H9 (cell line): ENCODE data around the gene CD1E. TPM values are rescaled to one million over a fixed set of nuclear protein-coding genes. Genes with fewer than 3 reads are reported as not detected.

Experiments used
- DNase-seq: peaks from one replicate; pipeline ENCODE4 v3.0.0-alpha.2; 2017
- H2AFZ ChIP-seq: one replicate; pipeline ENCODE4 v1.6.1; 2013; ENCODE audit warnings: mild to moderate bottlenecking, low read length, control low read depth, moderate library complexity
- H2AK5ac ChIP-seq: 2 replicates; pipeline ENCODE4 v1.6.1; 2013; ENCODE audit warnings: low read length, control low read depth, mixed read lengths; ENCODE audit not compliant: insufficient read length
- H2BK120ac ChIP-seq: one replicate; pipeline ENCODE4 v1.6.1; 2013; ENCODE audit warnings: low read depth, mild to moderate bottlenecking, low read length, control low read depth, inconsistent platforms; ENCODE audit not compliant: poor library complexity, severe bottlenecking
- H2BK12ac ChIP-seq: 2 replicates; pipeline ENCODE4 v1.6.1; 2013; ENCODE audit warnings: low read length, control low read depth, mixed read lengths, low read depth; ENCODE audit not compliant: insufficient read length
- H2BK15ac ChIP-seq: 2 replicates; pipeline ENCODE4 v1.6.1; 2013; ENCODE audit warnings: low read depth, low read length, control low read depth
- H2BK20ac ChIP-seq: one replicate; pipeline ENCODE4 v1.6.1; 2013; ENCODE audit warnings: low read depth, mild to moderate bottlenecking, low read length, control low read depth, inconsistent platforms; ENCODE audit not compliant: poor library complexity, severe bottlenecking
- H2BK5ac ChIP-seq: 2 replicates; pipeline ENCODE4 v1.6.1; 2013; ENCODE audit warnings: low read length, control low read depth, mixed read lengths; ENCODE audit not compliant: insufficient read length
- H3K14ac ChIP-seq: 2 replicates; pipeline ENCODE4 v1.6.1; 2013; ENCODE audit warnings: low read length, control low read depth; ENCODE audit not compliant: insufficient read depth
- H3K18ac ChIP-seq: 2 replicates; pipeline ENCODE4 v1.6.1; 2013; ENCODE audit warnings: low read depth, mild to moderate bottlenecking, mixed read lengths, low read length, control low read depth; ENCODE audit not compliant: insufficient read length
- H3K23ac ChIP-seq: 2 replicates; pipeline ENCODE4 v1.6.1; 2013; ENCODE audit warnings: low read length, control low read depth, mixed read lengths, low read depth; ENCODE audit not compliant: insufficient read length
- H3K23me2 ChIP-seq: 2 replicates; pipeline ENCODE4 v1.6.1; 2013; ENCODE audit warnings: low read depth, mild to moderate bottlenecking, mixed read lengths, low read length, control low read depth; ENCODE audit not compliant: insufficient read length, poor library complexity, severe bottlenecking
- H3K27ac ChIP-seq: 2 replicates; pipeline ENCODE4 v1.5.1; 2013; ENCODE audit warnings: low read length, control low read depth, mixed read lengths, low read depth; ENCODE audit not compliant: insufficient read length
- H3K27me3 ChIP-seq: 2 replicates; pipeline ENCODE4 v1.6.1; 2013; ENCODE audit warnings: low read length, control low read depth, inconsistent platforms; ENCODE audit not compliant: insufficient read depth
- H3K4ac ChIP-seq: 2 replicates; pipeline ENCODE4 v1.6.1; 2013; ENCODE audit warnings: low read depth, mild to moderate bottlenecking, control low read depth, inconsistent platforms, low read length, moderate library complexity
- H3K4me1 ChIP-seq: 2 replicates; pipeline ENCODE4 v1.6.1; 2013; ENCODE audit warnings: low read length, control low read depth, inconsistent platforms; ENCODE audit not compliant: insufficient read depth
- H3K4me2 ChIP-seq: 2 replicates; pipeline ENCODE4 v1.6.1; 2013; ENCODE audit warnings: low read length, control low read depth, mixed read lengths; ENCODE audit not compliant: insufficient read length, insufficient read depth
- H3K56ac ChIP-seq: 2 replicates; pipeline ENCODE4 v1.6.1; 2013; ENCODE audit warnings: low read depth, mild to moderate bottlenecking, mixed read lengths, low read length, control low read depth; ENCODE audit not compliant: insufficient read length
- H3K79me1 ChIP-seq: 2 replicates; pipeline ENCODE4 v1.6.1; 2013; ENCODE audit warnings: low read depth, mild to moderate bottlenecking, moderate library complexity, low read length, control low read depth, inconsistent platforms; ENCODE audit not compliant: insufficient read depth, poor library complexity, severe bottlenecking
- H3K79me2 ChIP-seq: 2 replicates; pipeline ENCODE4 v1.6.1; 2013; ENCODE audit warnings: low read length, control low read depth, inconsistent platforms; ENCODE audit not compliant: insufficient read depth
- H3K9ac ChIP-seq: 2 replicates; pipeline ENCODE4 v1.6.1; 2013; ENCODE audit warnings: low read length, control low read depth, mixed read lengths; ENCODE audit not compliant: insufficient read length; ENCODE audit errors: extremely low read depth
- H3K9me3 ChIP-seq: one replicate; pipeline ENCODE4 v1.6.1; 2013; ENCODE audit warnings: low read depth, low read length, inconsistent platforms; ENCODE audit not compliant: control insufficient read depth
- H3T11ph ChIP-seq: one replicate; pipeline ENCODE4 v1.6.1; 2013; ENCODE audit warnings: mild to moderate bottlenecking, low read length, control low read depth, inconsistent platforms
- H4K20me1 ChIP-seq: one replicate; pipeline ENCODE4 v1.6.1; 2013; ENCODE audit not compliant: control insufficient read depth, insufficient read length, insufficient read depth
- H4K5ac ChIP-seq: 2 replicates; pipeline ENCODE4 v1.6.1; 2013; ENCODE audit warnings: low read depth, mild to moderate bottlenecking, mixed read lengths, low read length, control low read depth; ENCODE audit not compliant: insufficient read length
- H4K8ac ChIP-seq: replicated peaks from 2 replicates; pipeline ENCODE4 v1.6.1; 2013; ENCODE audit warnings: low read length, control low read depth, mixed read lengths, low read depth; ENCODE audit not compliant: insufficient read length
- H4K91ac ChIP-seq: 2 replicates; pipeline ENCODE4 v1.6.1; 2013; ENCODE audit warnings: low read depth, mild to moderate bottlenecking, moderate library complexity, mixed read lengths, low read length, control low read depth; ENCODE audit not compliant: insufficient read length
- H3K27ac Mint-ChIP-seq, 3 experiments: 2 replicates in 2 of 3; 3 replicates in 1 of 3; pipeline ENCODE4 v1.8.0; 2020 to 2021; ENCODE audit warnings: mixed read lengths in 3 of 3, mild to moderate bottlenecking in 1 of 3, moderate library complexity in 1 of 3
- H3K27me3 Mint-ChIP-seq: 2 replicates; pipeline ENCODE4 v1.8.0; 2021; ENCODE audit warnings: low read depth, mild to moderate bottlenecking, moderate library complexity, mixed read lengths
- H3K36me3 Mint-ChIP-seq, 3 experiments: 2 replicates in 2 of 3; 3 replicates in 1 of 3; pipeline ENCODE4 v1.8.0; 2020 to 2021; ENCODE audit warnings: low read depth in 3 of 3, mixed read lengths in 3 of 3; ENCODE audit not compliant: insufficient read depth in 1 of 3
- H3K4me1 Mint-ChIP-seq, 2 experiments: 2 replicates each; pipeline ENCODE4 v1.8.0; 2020; ENCODE audit warnings: mixed read lengths in 2 of 2
- H3K4me3 Mint-ChIP-seq, 2 experiments: 2 replicates in 1 of 2; 3 replicates in 1 of 2; pipeline ENCODE4 v1.8.0; 2020 to 2021; ENCODE audit warnings: mild to moderate bottlenecking in 2 of 2, mixed read lengths in 2 of 2, moderate library complexity in 1 of 2
- H3K9me3 Mint-ChIP-seq, 2 experiments: 2 replicates in 1 of 2; 3 replicates in 1 of 2; pipeline ENCODE4 v1.8.0; 2020; ENCODE audit warnings: mild to moderate bottlenecking in 2 of 2, mixed read lengths in 2 of 2, moderate library complexity in 1 of 2
- WGBS: extraction: QIAGEN DNeasy Blood & Tissue Kit; methylation state at CpG from one replicate; pipeline ENCODE4 v1.1.7; 2013; ENCODE audit warnings: missing lambda C conversion rate, low lambda C conversion rate, mixed read lengths; ENCODE audit not compliant: insufficient read length; ENCODE audit errors: extremely low coverage; 5-methylcytosine and 5-hydroxymethylcytosine counted together
- total RNA-seq: library from RNA; stranded (reverse); gene quantifications from 2 replicates; pipeline ENCODE4 v1.2.1, GENCODE V29; 2021
- TF ChIP-seq, protein P1 (sequence below): fragments of 200-600 bp; sonication (generic); conservative IDR thresholded peaks from 3 replicates; pipeline ENCODE4 v1.8.0; 2021; ENCODE audit warnings: antibody characterized with exemption, mild to moderate bottlenecking

The CD1E gene
- total RNA-seq, 1 experiment from 2014 or later, result not detected

DNA sequence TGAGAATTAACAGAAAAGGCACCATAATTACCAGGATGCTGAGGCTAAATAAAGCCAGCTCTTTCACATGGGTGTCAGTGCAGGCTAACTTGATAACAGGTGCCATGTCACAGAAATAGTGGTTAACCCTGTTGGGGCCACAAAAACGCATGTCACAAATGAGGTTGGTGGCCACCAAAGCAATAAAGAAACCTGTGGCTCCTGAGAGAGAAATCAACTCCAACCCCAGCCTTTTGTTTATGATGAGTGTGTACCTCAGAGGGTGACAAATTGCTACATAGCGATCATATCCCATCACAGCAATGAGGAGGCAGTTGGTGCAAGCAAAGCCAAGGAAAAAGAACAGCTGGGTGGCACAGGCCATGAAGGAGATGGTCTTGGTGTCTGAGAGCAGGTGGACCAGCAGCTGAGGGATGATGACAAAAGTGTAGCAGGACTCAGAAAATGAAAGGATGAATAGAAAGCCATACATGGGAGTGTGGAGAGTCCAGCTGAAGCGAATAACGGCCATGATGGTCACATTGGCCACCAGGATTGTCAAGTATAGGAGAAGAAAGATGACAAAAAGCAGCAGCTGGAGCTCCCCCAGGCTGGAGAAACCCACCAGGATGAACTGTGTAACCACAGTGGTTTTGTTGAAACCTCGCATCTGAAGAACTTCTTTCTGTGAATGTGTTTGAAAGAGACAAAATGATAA lies 45.3 kb downstream of the CD1E start, which contains the start of gene OR10T2:
Gene OR10T2, minus strand, starts transcription at position 649 of the 697 bp plus-strand sequence. Its CDS starts 0 bp downstream, at position 649.
- Histone ChIP-seq H2BK15ac (no peak within 1 kb of the TSS), H3K4ac (no peak within 1 kb of the TSS), H4K5ac (no peak within 1 kb of the TSS), H3K4me2 (no peak within 1 kb of the TSS), H2BK120ac (no peak within 1 kb of the TSS), H3T11ph (no peak within 1 kb of the TSS), H2AFZ (no peak within 1 kb of the TSS), H3K9me3 (no peaks in the 10 kb centered on the region), H2AK5ac (no peak within 1 kb of the TSS), H2BK20ac (no peak within 1 kb of the TSS), H3K79me1 (no peaks in the 10 kb centered on the region), H3K18ac (no peak within 1 kb of the TSS), H4K8ac (no peak within 1 kb of the TSS), H4K91ac (no peak within 1 kb of the TSS), H3K56ac (no peak within 1 kb of the TSS), H3K14ac (no peak within 1 kb of the TSS), H3K27me3 (no peaks in the 10 kb centered on the region), H3K9ac (no peak within 1 kb of the TSS), H3K27ac (no peak within 1 kb of the TSS), H4K20me1 (no peaks in the 10 kb centered on the region), H3K4me1 (no peaks in the 10 kb centered on the region), H3K23me2 (no peaks in the 10 kb centered on the region), H3K23ac (no peak within 1 kb of the TSS), H2BK12ac (no peak within 1 kb of the TSS), H3K79me2 (no peaks in the 10 kb centered on the region), H2BK5ac (no peak within 1 kb of the TSS)
- H3K4me1 Mint-ChIP-seq, result no peaks in the 10 kb centered on the region
- TF ChIP-seq, protein P1, sequence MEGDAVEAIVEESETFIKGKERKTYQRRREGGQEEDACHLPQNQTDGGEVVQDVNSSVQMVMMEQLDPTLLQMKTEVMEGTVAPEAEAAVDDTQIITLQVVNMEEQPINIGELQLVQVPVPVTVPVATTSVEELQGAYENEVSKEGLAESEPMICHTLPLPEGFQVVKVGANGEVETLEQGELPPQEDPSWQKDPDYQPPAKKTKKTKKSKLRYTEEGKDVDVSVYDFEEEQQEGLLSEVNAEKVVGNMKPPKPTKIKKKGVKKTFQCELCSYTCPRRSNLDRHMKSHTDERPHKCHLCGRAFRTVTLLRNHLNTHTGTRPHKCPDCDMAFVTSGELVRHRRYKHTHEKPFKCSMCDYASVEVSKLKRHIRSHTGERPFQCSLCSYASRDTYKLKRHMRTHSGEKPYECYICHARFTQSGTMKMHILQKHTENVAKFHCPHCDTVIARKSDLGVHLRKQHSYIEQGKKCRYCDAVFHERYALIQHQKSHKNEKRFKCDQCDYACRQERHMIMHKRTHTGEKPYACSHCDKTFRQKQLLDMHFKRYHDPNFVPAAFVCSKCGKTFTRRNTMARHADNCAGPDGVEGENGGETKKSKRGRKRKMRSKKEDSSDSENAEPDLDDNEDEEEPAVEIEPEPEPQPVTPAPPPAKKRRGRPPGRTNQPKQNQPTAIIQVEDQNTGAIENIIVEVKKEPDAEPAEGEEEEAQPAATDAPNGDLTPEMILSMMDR, result no peak
- no peak for DNase-seq
- H3K4me3 Mint-ChIP-seq, result no peak within 1 kb of the TSS
- no CpG with 5 or more reads among the region's 5 CpGs for WGBS
- no peaks in the 10 kb centered on the region for H3K9me3 Mint-ChIP-seq
- no peaks in the 10 kb centered on the region for H3K27me3 Mint-ChIP-seq
- no peak within 1 kb of the TSS for H3K27ac Mint-ChIP-seq
- H3K36me3 Mint-ChIP-seq, result no peaks in the 10 kb centered on the region
